ENCODE measurements around the gene HEATR3.

HEATR3 gene

GRCh38 chr16:50037662-50038220 lies 28.0 kb upstream of the HEATR3 start:
- no peaks in the 10 kb centered on the region for H3K4me1 ChIP-seq (ENCODE audit: control insufficient read depth, insufficient read depth, low read length)

GRCh38 chr16:50038286-50038685 lies 27.5 kb upstream of the HEATR3 start:
- Histone ChIP-seq H3K27ac (ENCODE audit: low read depth, low read length) (no peak overlapping the region), H3K9me3 (ENCODE audit: control insufficient read depth, insufficient read depth, low read length) (no peaks in the 10 kb centered on the region), H3K4me1 (ENCODE audit: control insufficient read depth, insufficient read depth, low read length) (no peaks in the 10 kb centered on the region), H3K4me3 (ENCODE audit: low read depth, low read length) (no peak overlapping the region), H3K9ac (ENCODE audit: low read depth, low read length) (no peak overlapping the region), H3K27me3 (ENCODE audit: control insufficient read depth, insufficient read depth, low read length) (no peaks in the 10 kb centered on the region), H3K36me3 (ENCODE audit: control insufficient read depth, insufficient read depth, low read length) (peaks cover 38% of the 10 kb centered on the region)

More at GRCh38 chr16:50037662-50038220, 28.0 kb upstream of the HEATR3 start:
- Histone ChIP-seq H3K9ac (ENCODE audit: low read depth, low read length) (no peak overlapping the region), H3K4me3 (ENCODE audit: low read depth, low read length) (no peak overlapping the region), H3K27me3 (ENCODE audit: control insufficient read depth, insufficient read depth, low read length) (no peaks in the 10 kb centered on the region), H3K9me3 (ENCODE audit: control insufficient read depth, insufficient read depth, low read length) (no peaks in the 10 kb centered on the region), H3K27ac (ENCODE audit: low read depth, low read length) (no peak overlapping the region), H3K36me3 (ENCODE audit: control insufficient read depth, insufficient read depth, low read length) (peaks cover 39% of the 10 kb centered on the region)

GRCh38 chr16:50038756-50039529 lies 26.8 kb upstream of the HEATR3 start:
- Histone ChIP-seq H3K4me1 (ENCODE audit: control insufficient read depth, insufficient read depth, low read length) (no peaks in the 10 kb centered on the region), H3K36me3 (ENCODE audit: control insufficient read depth, insufficient read depth, low read length) (peaks cover 34% of the 10 kb centered on the region), H3K27me3 (ENCODE audit: control insufficient read depth, insufficient read depth, low read length) (no peaks in the 10 kb centered on the region), H3K9ac (ENCODE audit: low read depth, low read length) (no peak overlapping the region), H3K4me3 (ENCODE audit: low read depth, low read length) (no peak overlapping the region), H3K27ac (ENCODE audit: low read depth, low read length) (no peak overlapping the region), H3K9me3 (ENCODE audit: control insufficient read depth, insufficient read depth, low read length) (no peaks in the 10 kb centered on the region)

GRCh38 chr16:50040018-50040417 lies 25.8 kb upstream of the HEATR3 start:
- H3K9me3 ChIP-seq (ENCODE audit: control insufficient read depth, insufficient read depth, low read length) = no peaks in the 10 kb centered on the region
- peaks cover 24% of the 10 kb centered on the region for H3K36me3 ChIP-seq (ENCODE audit: control insufficient read depth, insufficient read depth, low read length)
- no peaks in the 10 kb centered on the region for H3K27me3 ChIP-seq (ENCODE audit: control insufficient read depth, insufficient read depth, low read length)
- H3K4me3 ChIP-seq (ENCODE audit: low read depth, low read length) = no peak overlapping the region
- H3K4me1 ChIP-seq (ENCODE audit: control insufficient read depth, insufficient read depth, low read length) = no peaks in the 10 kb centered on the region
- H3K9ac ChIP-seq (ENCODE audit: low read depth, low read length) = no peak overlapping the region
- H3K27ac ChIP-seq (ENCODE audit: low read depth, low read length) = no peak overlapping the region

GRCh38 chr16:50040710-50041109 lies 25.1 kb upstream of the HEATR3 start:
- Histone ChIP-seq H3K4me3 (ENCODE audit: low read depth, low read length) (no peak overlapping the region), H3K4me1 (ENCODE audit: control insufficient read depth, insufficient read depth, low read length) (no peaks in the 10 kb centered on the region), H3K27me3 (ENCODE audit: control insufficient read depth, insufficient read depth, low read length) (no peaks in the 10 kb centered on the region), H3K27ac (ENCODE audit: low read depth, low read length) (no peak overlapping the region), H3K9me3 (ENCODE audit: control insufficient read depth, insufficient read depth, low read length) (no peaks in the 10 kb centered on the region), H3K9ac (ENCODE audit: low read depth, low read length) (no peak overlapping the region), H3K36me3 (ENCODE audit: control insufficient read depth, insufficient read depth, low read length) (peaks cover 17% of the 10 kb centered on the region)

GRCh38 chr16:50043358-50043757 lies 22.4 kb upstream of the HEATR3 start:
- H3K27me3 ChIP-seq (ENCODE audit: control insufficient read depth, insufficient read depth, low read length) = no peaks in the 10 kb centered on the region
- H3K9me3 ChIP-seq (ENCODE audit: control insufficient read depth, insufficient read depth, low read length) = no peaks in the 10 kb centered on the region
- no peak overlapping the region for H3K4me3 ChIP-seq (ENCODE audit: low read depth, low read length)
- H3K9ac ChIP-seq (ENCODE audit: low read depth, low read length) = no peak overlapping the region
- no peak overlapping the region for H3K27ac ChIP-seq (ENCODE audit: low read depth, low read length)
- no peaks in the 10 kb centered on the region for H3K36me3 ChIP-seq (ENCODE audit: control insufficient read depth, insufficient read depth, low read length)
- H3K4me1 ChIP-seq (ENCODE audit: control insufficient read depth, insufficient read depth, low read length) = no peaks in the 10 kb centered on the region

GRCh38 chr16:50045412-50045811 lies 20.4 kb upstream of the HEATR3 start:
- no peak overlapping the region for H3K9ac ChIP-seq (ENCODE audit: low read depth, low read length)
- no peaks in the 10 kb centered on the region for H3K36me3 ChIP-seq (ENCODE audit: control insufficient read depth, insufficient read depth, low read length)
- no peaks in the 10 kb centered on the region for H3K27me3 ChIP-seq (ENCODE audit: control insufficient read depth, insufficient read depth, low read length)

GRCh38 chr16:50046853-50047252 lies 18.9 kb upstream of the HEATR3 start:
- Histone ChIP-seq H3K9ac (ENCODE audit: low read depth, low read length) (no peak overlapping the region), H3K27me3 (ENCODE audit: control insufficient read depth, insufficient read depth, low read length) (no peaks in the 10 kb centered on the region), H3K36me3 (ENCODE audit: control insufficient read depth, insufficient read depth, low read length) (no peaks in the 10 kb centered on the region), H3K27ac (ENCODE audit: low read depth, low read length) (no peak overlapping the region), H3K4me3 (ENCODE audit: low read depth, low read length) (no peak overlapping the region), H3K4me1 (ENCODE audit: control insufficient read depth, insufficient read depth, low read length) (no peaks in the 10 kb centered on the region), H3K9me3 (ENCODE audit: control insufficient read depth, insufficient read depth, low read length) (no peaks in the 10 kb centered on the region)

More at GRCh38 chr16:50045412-50045811, 20.4 kb upstream of the HEATR3 start:
- no peaks in the 10 kb centered on the region for H3K4me1 ChIP-seq (ENCODE audit: control insufficient read depth, insufficient read depth, low read length)
- no peak overlapping the region for H3K4me3 ChIP-seq (ENCODE audit: low read depth, low read length)
- no peak overlapping the region for H3K27ac ChIP-seq (ENCODE audit: low read depth, low read length)
- H3K9me3 ChIP-seq (ENCODE audit: control insufficient read depth, insufficient read depth, low read length) = no peaks in the 10 kb centered on the region

GRCh38 chr16:50047864-50048263 lies 17.9 kb upstream of the HEATR3 start:
- H3K27ac ChIP-seq (ENCODE audit: low read depth, low read length) = no peak overlapping the region
- no peaks in the 10 kb centered on the region for H3K27me3 ChIP-seq (ENCODE audit: control insufficient read depth, insufficient read depth, low read length)
- no peaks in the 10 kb centered on the region for H3K36me3 ChIP-seq (ENCODE audit: control insufficient read depth, insufficient read depth, low read length)
- no peak overlapping the region for H3K4me3 ChIP-seq (ENCODE audit: low read depth, low read length)
- no peak overlapping the region for H3K9ac ChIP-seq (ENCODE audit: low read depth, low read length)
- H3K4me1 ChIP-seq (ENCODE audit: control insufficient read depth, insufficient read depth, low read length) = no peaks in the 10 kb centered on the region
- H3K9me3 ChIP-seq (ENCODE audit: control insufficient read depth, insufficient read depth, low read length) = no peaks in the 10 kb centered on the region

- Histone ChIP-seq H3K27ac (ENCODE audit: low read depth, low read length) (no peak overlapping the region), H3K9me3 (ENCODE audit: control insufficient read depth, insufficient read depth, low read length) (no peaks in the 10 kb centered on the region), H3K4me1 (ENCODE audit: control insufficient read depth, insufficient read depth, low read length) (no peaks in the 10 kb centered on the region), H3K4me3 (ENCODE audit: low read depth, low read length) (no peak overlapping the region), H3K9ac (ENCODE audit: low read depth, low read length) (no peak overlapping the region), H3K27me3 (ENCODE audit: control insufficient read depth, insufficient read depth, low read length) (no peaks in the 10 kb centered on the region), H3K36me3 (ENCODE audit: control insufficient read depth, insufficient read depth, low read length) (no peaks in the 10 kb centered on the region)
Measured at GRCh38 chr16:50050802-50051201, 15.0 kb upstream of the HEATR3 start.

GRCh38 chr16:50056226-50056625 lies 9.5 kb upstream of the HEATR3 start:
- no peaks in the 10 kb centered on the region for H3K9me3 ChIP-seq (ENCODE audit: control insufficient read depth, insufficient read depth, low read length)

More at GRCh38 chr16:50056226-50056625, 9.5 kb upstream of the HEATR3 start:
- H3K27me3 ChIP-seq (ENCODE audit: control insufficient read depth, insufficient read depth, low read length) = no peaks in the 10 kb centered on the region
- no peaks in the 10 kb centered on the region for H3K36me3 ChIP-seq (ENCODE audit: control insufficient read depth, insufficient read depth, low read length)
- no peaks in the 10 kb centered on the region for H3K4me1 ChIP-seq (ENCODE audit: control insufficient read depth, insufficient read depth, low read length)
- no peak overlapping the region for H3K9ac ChIP-seq (ENCODE audit: low read depth, low read length)
- H3K27ac ChIP-seq (ENCODE audit: low read depth, low read length) = no peak overlapping the region
- H3K4me3 ChIP-seq (ENCODE audit: low read depth, low read length) = no peak overlapping the region

Measured in HUES48 (cell line).